A549 (cell line): ENCODE results near the gene CHST15.

Experiments used
- CHD2 ChIP-seq: fragments of 150-350 bp; IDR thresholded peaks from 2 replicates; pipeline ENCODE4 v1.6.1; 2014; ENCODE audit warnings: low read length; ENCODE audit not compliant: partially characterized antibody
- FOSL2 ChIP-seq, 2 experiments: fragments of 450-650 bp in 1 of 2; fragments of >200 bp in 1 of 2; sonication (Bioruptor Twin) in 1 of 2; formaldehyde crosslinking; IDR thresholded peaks; 2 replicates each; pipeline versions ENCODE4 v1.5.0 to v1.6.1; 2016 to 2020; ENCODE audit warnings: mild to moderate bottlenecking in 1 of 2, moderate library complexity in 1 of 2
- MAZ ChIP-seq: fragments of 150-350 bp; IDR thresholded peaks from 2 replicates; pipeline ENCODE4 v1.6.1; 2014; ENCODE audit warnings: antibody characterized with exemption, low read depth, low read length, borderline replicate concordance
- POLR2A ChIP-seq: IDR thresholded peaks from 2 replicates; pipeline ENCODE4 v1.6.1; 2012; ENCODE audit warnings: mild to moderate bottlenecking, low read length
- RAD21 ChIP-seq, 2 experiments: fragments of >200 bp in 1 of 2; sonication (Bioruptor Twin) in 1 of 2; formaldehyde crosslinking in 1 of 2; IDR thresholded peaks in 1 of 2; conservative IDR thresholded peaks in 1 of 2; 2 replicates in 1 of 2; 3 replicates in 1 of 2; pipeline ENCODE4 v1.6.1; 2012 to 2018; ENCODE audit warnings: inconsistent platforms in 1 of 2
- RNF2 ChIP-seq: fragments of 200-600 bp; sonication (generic); IDR thresholded peaks from 2 replicates; pipeline ENCODE4 v1.6.1; 2016; ENCODE audit warnings: low read depth, mild to moderate bottlenecking, antibody characterized with exemption, moderate library complexity, borderline replicate concordance
- TF ChIP-seq, protein P1 (sequence below): fragments of 200-600 bp; sonication (generic); IDR thresholded peaks from 2 replicates; pipeline ENCODE4 v1.6.1; 2016; ENCODE audit warnings: antibody characterized with exemption, mild to moderate bottlenecking, moderate library complexity
- TF ChIP-seq, protein P2 (sequence below): fragments of >200 bp; sonication (Bioruptor Twin); formaldehyde crosslinking; IDR thresholded peaks from 3 replicates; pipeline ENCODE4 v1.5.1; 2016
- TF ChIP-seq, protein P3 (sequence below): IDR thresholded peaks from 2 replicates; pipeline ENCODE4 v1.6.1; 2012

DNA sequence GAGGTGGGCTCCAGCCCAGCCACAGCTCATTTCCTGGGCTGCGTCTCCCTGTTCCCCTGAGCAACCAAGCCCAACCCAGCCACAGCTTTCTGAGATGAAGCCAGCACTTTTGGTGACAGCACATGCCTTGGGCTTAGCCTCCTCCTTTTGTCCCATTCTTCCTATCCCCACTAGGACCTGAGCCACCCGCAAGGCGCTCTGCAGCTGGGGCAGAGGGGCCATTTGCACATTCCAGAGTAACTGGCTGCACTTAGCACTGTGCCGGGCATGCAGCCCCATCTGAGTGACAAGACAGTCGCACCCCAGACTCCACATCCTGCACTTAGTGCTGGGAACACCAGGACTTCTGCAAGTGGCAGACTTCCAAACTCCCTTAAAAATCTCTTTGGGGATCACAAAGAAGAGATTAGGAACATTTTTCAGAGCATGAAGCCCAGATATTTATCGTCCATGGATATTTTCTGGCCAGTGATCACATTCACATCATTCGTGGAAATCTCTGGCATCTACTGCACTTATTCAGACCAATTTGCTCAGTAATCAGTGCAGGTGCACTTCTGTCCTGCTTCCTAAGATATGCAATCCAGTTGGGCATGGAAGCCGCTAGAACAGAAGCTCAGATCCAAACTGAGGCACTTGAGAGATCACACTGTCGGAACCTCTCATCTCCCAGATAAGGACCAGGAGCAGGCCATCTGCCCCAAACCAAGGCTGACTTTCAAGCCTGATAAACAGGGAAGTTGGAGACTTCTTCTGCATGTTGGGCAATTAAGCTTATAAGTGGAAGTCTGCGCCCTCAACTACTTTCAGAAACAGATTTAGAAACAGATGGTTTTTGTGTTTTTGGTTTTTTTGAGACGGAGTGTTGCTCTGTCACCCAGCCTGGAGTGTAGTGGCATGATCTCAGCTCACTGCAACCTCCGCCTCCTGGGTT is 26.4 kb downstream of the CHST15 start:
- TF ChIP-seq, protein P1, sequence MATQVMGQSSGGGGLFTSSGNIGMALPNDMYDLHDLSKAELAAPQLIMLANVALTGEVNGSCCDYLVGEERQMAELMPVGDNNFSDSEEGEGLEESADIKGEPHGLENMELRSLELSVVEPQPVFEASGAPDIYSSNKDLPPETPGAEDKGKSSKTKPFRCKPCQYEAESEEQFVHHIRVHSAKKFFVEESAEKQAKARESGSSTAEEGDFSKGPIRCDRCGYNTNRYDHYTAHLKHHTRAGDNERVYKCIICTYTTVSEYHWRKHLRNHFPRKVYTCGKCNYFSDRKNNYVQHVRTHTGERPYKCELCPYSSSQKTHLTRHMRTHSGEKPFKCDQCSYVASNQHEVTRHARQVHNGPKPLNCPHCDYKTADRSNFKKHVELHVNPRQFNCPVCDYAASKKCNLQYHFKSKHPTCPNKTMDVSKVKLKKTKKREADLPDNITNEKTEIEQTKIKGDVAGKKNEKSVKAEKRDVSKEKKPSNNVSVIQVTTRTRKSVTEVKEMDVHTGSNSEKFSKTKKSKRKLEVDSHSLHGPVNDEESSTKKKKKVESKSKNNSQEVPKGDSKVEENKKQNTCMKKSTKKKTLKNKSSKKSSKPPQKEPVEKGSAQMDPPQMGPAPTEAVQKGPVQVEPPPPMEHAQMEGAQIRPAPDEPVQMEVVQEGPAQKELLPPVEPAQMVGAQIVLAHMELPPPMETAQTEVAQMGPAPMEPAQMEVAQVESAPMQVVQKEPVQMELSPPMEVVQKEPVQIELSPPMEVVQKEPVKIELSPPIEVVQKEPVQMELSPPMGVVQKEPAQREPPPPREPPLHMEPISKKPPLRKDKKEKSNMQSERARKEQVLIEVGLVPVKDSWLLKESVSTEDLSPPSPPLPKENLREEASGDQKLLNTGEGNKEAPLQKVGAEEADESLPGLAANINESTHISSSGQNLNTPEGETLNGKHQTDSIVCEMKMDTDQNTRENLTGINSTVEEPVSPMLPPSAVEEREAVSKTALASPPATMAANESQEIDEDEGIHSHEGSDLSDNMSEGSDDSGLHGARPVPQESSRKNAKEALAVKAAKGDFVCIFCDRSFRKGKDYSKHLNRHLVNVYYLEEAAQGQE, result no peak
- TF ChIP-seq POLR2A, result no peak
- TF ChIP-seq, protein P2, sequence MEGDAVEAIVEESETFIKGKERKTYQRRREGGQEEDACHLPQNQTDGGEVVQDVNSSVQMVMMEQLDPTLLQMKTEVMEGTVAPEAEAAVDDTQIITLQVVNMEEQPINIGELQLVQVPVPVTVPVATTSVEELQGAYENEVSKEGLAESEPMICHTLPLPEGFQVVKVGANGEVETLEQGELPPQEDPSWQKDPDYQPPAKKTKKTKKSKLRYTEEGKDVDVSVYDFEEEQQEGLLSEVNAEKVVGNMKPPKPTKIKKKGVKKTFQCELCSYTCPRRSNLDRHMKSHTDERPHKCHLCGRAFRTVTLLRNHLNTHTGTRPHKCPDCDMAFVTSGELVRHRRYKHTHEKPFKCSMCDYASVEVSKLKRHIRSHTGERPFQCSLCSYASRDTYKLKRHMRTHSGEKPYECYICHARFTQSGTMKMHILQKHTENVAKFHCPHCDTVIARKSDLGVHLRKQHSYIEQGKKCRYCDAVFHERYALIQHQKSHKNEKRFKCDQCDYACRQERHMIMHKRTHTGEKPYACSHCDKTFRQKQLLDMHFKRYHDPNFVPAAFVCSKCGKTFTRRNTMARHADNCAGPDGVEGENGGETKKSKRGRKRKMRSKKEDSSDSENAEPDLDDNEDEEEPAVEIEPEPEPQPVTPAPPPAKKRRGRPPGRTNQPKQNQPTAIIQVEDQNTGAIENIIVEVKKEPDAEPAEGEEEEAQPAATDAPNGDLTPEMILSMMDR, result no peak
- TF ChIP-seq, protein P3, sequence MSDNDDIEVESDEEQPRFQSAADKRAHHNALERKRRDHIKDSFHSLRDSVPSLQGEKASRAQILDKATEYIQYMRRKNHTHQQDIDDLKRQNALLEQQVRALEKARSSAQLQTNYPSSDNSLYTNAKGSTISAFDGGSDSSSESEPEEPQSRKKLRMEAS, result no peak
- no peak for TF ChIP-seq RNF2
- TF ChIP-seq CHD2, result no peak
- no peak for TF ChIP-seq FOSL2 (IDR thresholded peaks at IDR 0.05)
- TF ChIP-seq FOSL2 (CRISPR knock-in tag; IDR thresholded peaks at IDR 0.05), result no peak
- no peak for TF ChIP-seq MAZ
- no peak for TF ChIP-seq RAD21 (conservative IDR thresholded peaks at IDR 0.05 in 1 of 2, IDR thresholded peaks at IDR 0.05 in 1 of 2)
